GM12873 (cell line): ENCODE results near the gene PDGFA.

Experiments used
- TF ChIP-seq, protein P1 (sequence below): IDR thresholded peaks from 2 replicates; pipeline ENCODE4 v1.5.1; 2012; ENCODE audit warnings: low read depth, mild to moderate bottlenecking, moderate library complexity, low read length, control low read depth; ENCODE audit not compliant: insufficient read depth; ENCODE audit errors: missing control alignments

Gene PDGFA

GRCh38 chr7:495326-495725, 24.3 kb downstream of the PDGFA start:
- TF ChIP-seq, protein P1, sequence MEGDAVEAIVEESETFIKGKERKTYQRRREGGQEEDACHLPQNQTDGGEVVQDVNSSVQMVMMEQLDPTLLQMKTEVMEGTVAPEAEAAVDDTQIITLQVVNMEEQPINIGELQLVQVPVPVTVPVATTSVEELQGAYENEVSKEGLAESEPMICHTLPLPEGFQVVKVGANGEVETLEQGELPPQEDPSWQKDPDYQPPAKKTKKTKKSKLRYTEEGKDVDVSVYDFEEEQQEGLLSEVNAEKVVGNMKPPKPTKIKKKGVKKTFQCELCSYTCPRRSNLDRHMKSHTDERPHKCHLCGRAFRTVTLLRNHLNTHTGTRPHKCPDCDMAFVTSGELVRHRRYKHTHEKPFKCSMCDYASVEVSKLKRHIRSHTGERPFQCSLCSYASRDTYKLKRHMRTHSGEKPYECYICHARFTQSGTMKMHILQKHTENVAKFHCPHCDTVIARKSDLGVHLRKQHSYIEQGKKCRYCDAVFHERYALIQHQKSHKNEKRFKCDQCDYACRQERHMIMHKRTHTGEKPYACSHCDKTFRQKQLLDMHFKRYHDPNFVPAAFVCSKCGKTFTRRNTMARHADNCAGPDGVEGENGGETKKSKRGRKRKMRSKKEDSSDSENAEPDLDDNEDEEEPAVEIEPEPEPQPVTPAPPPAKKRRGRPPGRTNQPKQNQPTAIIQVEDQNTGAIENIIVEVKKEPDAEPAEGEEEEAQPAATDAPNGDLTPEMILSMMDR = no peak

DNA sequence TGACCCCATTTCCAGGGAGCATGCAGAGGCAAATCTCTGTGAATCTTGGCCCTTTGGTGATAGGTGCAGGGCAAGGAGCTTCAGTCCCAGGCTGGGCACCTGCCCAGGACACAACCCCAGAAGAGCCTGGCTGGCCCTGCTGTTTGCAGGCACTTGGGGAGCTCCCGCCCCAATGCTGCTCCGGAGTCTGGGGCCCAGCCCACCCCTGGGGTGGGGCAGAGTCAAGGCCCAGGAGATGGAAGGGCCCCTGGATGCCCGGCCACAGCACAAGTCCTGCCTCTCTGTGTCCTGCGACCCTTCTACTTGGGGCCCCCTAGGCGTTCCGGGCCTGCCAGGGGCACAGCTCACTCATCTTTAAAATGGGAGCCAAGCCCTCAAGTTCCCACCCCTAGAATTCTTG, 24.7 kb downstream of the PDGFA start:
- TF ChIP-seq, protein P1 = no peak

DNA sequence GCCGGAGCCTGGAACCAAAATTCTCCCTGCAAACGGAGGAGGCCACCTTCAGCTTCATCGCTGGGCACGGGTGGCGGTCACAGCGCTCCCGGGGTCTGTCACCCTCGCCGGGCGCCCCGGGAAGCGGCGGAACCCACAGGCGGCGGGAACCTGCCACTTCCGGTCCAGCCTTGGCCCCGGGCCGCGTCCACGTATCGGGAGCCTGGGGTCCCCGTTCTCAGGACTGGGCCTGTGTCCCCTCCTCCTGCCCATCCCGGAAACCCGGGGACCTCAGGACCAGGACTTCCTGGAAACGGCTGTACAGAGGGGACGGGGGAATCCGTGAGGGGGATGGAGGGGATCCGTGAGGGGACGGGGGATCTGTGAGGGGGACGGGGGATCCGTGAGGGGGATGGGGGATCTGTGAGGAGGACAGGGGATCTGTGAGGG, 25.4 kb downstream of the PDGFA start:
- TF ChIP-seq, protein P1 = no peak

- TF ChIP-seq, protein P1 = no peak
Measured at GRCh38 chr7:493661-494251, 25.9 kb downstream of the PDGFA start.

- TF ChIP-seq, protein P1 = no peak
Measured at GRCh38 chr7:492714-493065, 27.0 kb downstream of the PDGFA start.

GRCh38 chr7:491958-492713, 27.5 kb downstream of the PDGFA start:
- TF ChIP-seq, protein P1 = no peak

DNA sequence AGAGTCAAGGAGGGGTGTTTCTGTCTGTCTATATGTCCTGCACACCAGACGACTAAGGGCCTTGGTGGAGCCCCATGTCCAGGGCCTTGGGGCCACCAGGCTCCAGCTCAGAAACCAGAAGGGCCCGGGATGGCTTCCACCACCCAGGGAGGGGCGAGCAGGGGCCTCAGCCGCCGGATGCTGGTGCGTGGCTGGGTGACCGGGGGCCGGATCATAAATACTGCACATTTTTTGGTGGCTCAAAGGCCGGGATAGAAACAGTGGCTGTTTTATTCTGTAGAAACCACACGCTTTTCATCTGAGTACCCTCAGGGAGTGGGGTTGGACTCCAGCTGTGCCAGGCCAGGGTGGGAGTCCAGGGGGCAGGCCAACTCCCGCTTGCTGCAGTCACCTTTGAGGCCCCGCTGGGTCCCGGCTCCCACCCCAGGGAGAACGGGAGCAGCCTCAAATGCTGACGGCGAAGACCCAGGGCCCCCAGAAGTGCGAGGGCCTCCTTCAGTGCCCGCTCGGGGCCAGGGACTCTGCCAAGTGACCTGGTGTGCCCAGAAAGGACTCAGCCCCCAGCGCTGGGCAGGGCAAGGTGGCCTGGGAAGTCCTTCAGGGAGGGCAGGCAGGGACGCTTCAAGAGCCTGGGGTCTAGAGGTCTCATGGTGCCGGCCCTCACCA, 28.2 kb downstream of the PDGFA start:
- TF ChIP-seq, protein P1 = no peak
